ENCODE data around the gene IFITM1.
"Not testable (repeated sequence)": the region's sequence is repeated elsewhere in the genome, so short reads cannot be mapped to it uniquely, and the experiment has no call there.

The IFITM1 gene

DNA sequence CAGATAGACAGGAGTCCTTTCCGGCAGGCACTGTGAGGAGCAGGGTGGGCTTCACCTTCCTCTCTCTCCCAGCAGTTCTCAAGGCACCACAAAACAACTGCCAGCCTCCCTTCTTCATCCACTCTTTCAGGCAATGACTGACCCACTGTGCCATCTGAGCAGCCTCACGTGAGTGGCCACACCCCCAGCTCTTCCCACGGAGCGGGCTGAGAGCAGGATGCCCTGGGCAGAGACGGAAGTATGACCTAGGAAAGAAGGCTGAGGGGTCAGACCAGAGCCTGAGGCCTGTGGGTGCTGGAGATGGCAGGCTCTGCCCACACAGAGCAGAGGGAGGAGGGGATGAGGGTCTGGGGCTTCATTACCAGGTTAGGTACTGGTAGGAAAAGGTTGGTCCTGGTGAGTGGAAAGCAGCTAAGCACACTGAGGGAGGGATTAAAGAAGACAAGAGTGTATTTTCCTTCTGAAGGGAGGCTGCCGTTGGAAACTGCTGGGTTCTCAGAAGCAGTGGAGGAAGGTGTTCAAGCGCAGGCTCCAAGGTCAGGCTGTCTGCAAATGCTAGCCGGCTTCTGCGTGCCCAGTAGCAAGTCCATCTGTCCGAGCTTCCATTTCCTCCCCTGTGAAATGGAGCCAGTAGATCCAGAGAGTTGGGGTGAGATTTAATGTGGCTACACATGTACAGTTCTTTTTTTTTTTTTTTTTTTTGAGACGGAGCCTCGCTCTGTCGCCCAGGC is 31.0 kb upstream of the IFITM1 start:
- no peak for DNase-seq

GRCh38 chr11:283405-284104 is 30.3 kb upstream of the IFITM1 start:
- no peak for DNase-seq

- no peak for DNase-seq
Observed at GRCh38 chr11:284105-285020, 29.5 kb upstream of the IFITM1 start.

- DNase-seq, result no peak
Observed at GRCh38 chr11:285021-285893, 28.6 kb upstream of the IFITM1 start.

- DNase-seq, result no peak
Observed at GRCh38 chr11:285894-286220, 28.0 kb upstream of the IFITM1 start.

- DNase-seq, result not testable (repeated sequence)
Observed at GRCh38 chr11:286977-287820, 26.6 kb upstream of the IFITM1 start.

GRCh38 chr11:287821-288477 is 25.9 kb upstream of the IFITM1 start:
- DNase-seq, result no peak

GRCh38 chr11:288478-289397 is 25.1 kb upstream of the IFITM1 start, which contains the start of gene PGGHG:
Gene PGGHG (plus strand): TSS chr11:289126. CDS start chr11:289817, 691 bp downstream.
- DNase-seq, result no peak

DNA sequence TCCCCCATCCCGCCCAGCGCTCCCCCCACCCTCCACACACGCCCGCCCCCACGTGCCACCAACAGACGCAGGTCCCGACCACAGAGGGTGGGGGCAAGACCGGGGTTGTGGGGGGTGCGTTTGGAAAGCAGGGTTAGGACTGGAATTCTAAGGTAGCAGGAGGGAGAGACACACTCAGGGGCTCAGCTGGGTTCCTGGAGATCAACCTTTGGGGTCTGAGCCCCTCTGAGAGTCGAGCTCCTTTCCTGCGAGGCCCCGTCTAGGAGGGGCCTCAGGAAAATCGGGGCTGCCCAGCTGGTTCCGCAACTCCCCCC is 24.5 kb upstream of the IFITM1 start:
- no peak for DNase-seq

GRCh38 chr11:289712-290620 is 23.9 kb upstream of the IFITM1 start:
- DNase-seq, result no peak

GRCh38 chr11:290621-291231 is 23.1 kb upstream of the IFITM1 start:
- no peak for DNase-seq

DNA sequence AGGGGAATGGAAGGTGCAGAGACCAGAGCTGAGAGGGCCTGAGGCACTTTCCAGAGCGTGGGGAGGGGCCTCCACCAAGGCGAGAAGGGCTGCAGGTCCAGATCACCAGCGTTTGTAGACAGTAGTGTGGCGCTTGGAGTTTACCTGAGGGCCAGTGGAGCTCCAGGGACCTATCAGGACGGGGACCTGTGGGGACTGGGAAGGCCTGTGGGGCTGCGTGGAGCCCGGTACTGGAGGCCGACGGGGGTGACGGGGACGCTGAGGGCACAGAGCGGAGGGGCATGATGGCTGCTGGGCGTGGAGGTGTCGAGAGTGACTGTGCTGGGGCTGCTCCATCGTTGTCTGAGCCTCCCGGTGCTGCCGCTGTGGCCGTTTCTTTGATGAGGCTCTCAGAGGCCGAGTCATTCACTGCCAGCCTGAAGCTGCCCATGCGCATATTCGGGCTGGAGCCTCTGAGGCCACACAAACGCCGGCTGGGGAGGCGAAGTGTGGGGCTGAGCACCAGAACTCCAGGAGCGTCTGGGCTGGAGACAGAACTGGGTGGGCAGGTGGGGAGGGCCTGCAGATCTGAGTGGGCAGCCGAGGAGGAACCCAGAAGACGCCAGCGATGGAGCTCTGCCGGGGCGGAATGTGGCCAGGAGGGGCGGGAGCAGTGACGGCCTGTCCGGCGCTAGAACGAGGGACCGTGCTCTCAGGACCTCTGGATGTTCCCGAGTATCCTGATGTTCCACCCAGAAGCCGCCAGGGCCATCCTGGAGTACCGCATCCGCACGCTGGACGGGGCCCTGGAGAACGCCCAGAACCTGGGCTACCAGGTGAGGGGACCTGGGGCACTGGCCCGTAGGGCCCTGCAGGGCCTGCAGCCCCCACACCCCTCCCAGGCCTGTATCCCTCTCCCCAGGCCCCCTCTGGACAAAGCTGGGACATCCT is 22.3 kb upstream of the IFITM1 start:
- DNase-seq, result no peak

DNA sequence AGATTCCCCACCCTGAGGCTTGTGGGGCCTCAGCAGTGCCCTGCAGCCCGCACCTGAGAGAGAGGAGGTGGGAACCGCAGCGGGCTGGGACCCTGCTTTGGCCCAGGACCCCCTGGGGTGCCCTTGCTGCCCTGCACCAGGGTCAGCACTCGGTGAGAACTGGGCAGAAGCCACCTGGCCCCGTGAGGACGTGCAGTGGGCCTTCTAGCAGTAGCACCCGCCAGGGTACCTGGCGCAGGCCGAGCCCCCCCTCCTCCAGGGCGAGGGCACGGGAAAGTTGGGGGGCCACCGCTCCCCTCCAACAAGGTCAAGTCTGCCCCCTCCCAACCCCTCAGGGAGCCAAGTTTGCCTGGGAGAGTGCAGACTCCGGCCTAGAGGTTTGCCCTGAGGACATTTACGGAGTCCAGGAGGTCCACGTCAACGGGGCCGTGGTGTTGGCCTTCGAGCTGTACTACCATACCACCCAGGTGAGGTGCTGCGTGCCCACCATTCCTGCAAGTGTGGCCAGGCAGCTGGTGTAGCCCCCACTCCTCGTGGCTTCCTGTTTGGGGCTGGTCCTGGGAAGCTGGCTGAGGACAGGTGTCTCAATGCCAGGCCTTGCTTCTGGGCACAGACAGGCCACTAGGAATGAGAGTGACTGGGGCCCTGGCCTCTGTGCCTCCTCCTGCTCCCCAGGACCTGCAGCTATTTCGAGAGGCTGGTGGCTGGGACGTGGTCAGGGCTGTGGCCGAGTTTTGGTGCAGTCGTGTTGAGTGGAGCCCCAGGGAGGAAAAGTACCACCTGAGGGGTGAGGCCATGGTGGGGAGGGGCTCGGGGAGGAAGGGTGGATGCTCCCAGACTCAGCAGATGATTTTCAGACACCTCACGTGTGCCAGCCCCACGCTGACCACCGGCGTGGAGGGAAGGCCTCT is 21.4 kb upstream of the IFITM1 start:
- DNase-seq, result no peak

DNA sequence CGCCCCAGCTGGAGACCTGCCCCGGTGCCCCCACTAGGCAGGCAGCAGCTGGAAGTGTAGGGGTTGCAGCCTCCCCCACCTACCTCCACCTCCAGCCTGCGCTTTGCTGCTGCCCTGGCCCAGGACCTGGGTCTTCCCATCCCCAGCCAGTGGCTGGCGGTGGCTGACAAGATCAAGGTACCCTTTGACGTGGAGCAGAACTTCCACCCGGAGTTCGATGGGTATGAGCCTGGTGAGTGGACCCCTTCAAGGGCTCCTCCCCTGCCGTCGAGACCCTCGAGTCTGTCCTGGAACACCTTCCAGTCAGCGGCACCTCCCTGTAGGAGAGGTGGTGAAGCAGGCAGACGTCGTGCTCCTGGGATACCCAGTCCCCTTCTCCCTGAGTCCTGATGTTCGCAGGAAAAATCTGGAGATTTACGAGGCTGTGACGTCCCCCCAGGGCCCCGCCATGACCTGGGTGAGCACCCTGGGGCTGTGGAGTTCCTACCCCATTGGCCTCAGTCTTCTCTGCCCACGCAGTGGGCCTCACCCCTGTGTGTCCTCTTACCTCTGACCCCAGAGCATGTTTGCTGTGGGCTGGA is 20.5 kb upstream of the IFITM1 start:
- DNase-seq, result no peak

GRCh38 chr11:293852-294661 is 19.8 kb upstream of the IFITM1 start:
- DNase-seq, result no peak
